Measurements from ENCODE around the gene BANF2.

DNA sequence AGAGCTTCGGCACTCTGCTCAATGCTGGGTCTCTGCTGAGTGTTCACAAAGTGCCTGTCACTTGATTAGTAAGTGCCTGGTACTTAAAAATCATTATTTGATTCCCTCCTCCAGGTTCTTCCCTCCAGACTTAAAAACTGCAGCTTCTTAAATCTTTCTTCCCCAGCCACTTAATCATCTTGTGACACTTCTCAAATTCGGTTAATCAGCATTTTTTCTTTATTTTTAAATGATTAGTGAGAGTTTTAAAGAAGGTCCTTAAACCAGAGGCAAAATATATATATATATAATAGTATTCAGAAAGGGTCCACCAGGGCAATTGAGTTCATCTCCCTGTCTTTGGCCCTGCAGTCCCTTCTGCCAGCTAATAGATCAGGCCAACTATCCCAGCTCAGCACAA lies 8.0 kb upstream of the BANF2 start:
- TF ChIP-seq CTCF (IDR thresholded peaks at IDR 0.05) = no peak
- TF ChIP-seq POLR2A (IDR thresholded peaks at IDR 0.05) = no peak

All from heart left ventricle (tissue), 13 donors.